Naive thymus-derived CD4-positive, alpha-beta T cell (primary cell): ENCODE results near the gene WFDC5. TPM values are rescaled to one million over a fixed set of nuclear protein-coding genes. Genes with fewer than 3 reads are reported as not detected.

Experiments
- ATAC-seq: fragments of 150-1000 bp; cut with Tn5 transposase; 2 replicates; pipeline ENCODE4 v1.10.0; 2021; ENCODE audit warnings: mild to moderate bottlenecking, moderate library complexity
- CTCF ChIA-PET: fragments of 350-600 bp; sonication (Branson Sonifier 250); formaldehyde crosslinking; loops from one replicate; lab custom pipeline; 2021; ENCODE audit warnings: antibody characterized with exemption; lab: Charles Lee
- POLR2A ChIA-PET: fragments of 350-600 bp; sonication (Branson Sonifier 250); formaldehyde crosslinking; loops from one replicate; lab custom pipeline; 2021; ENCODE audit warnings: antibody characterized with exemption, inconsistent platforms; lab: Charles Lee
- DNase-seq, 9 donors: peaks; one replicate each; pipeline versions ENCODE4 v3.0.0 to v3.0.0-alpha.2; 2020 to 2022; ENCODE audit warnings: mixed read lengths in 1 of 9
- H3K27ac ChIP-seq: one replicate; pipeline ENCODE4 v1.7.0; 2013; ENCODE audit warnings: mild to moderate bottlenecking, low read depth, low read length, moderate library complexity
- H3K27me3 ChIP-seq, 2 donors: one replicate each; pipeline ENCODE4 v1.7.0; 2013; ENCODE audit warnings: low read length in 2 of 2, mild to moderate bottlenecking in 2 of 2, moderate library complexity in 2 of 2; ENCODE audit not compliant: control insufficient read depth in 2 of 2, insufficient read depth in 2 of 2
- H3K36me3 ChIP-seq, 3 experiments: 1 replicate in 2 of 3; 2 replicates in 1 of 3; pipeline ENCODE4 v1.7.0; 2013; ENCODE audit warnings: low read length in 3 of 3, mild to moderate bottlenecking in 3 of 3, moderate library complexity in 1 of 3; ENCODE audit not compliant: insufficient read depth in 3 of 3, control insufficient read depth in 2 of 3
- H3K4me1 ChIP-seq, 2 donors: one replicate each; pipeline ENCODE4 v1.7.0; 2013; ENCODE audit warnings: low read length in 2 of 2, mild to moderate bottlenecking in 2 of 2, moderate library complexity in 1 of 2; ENCODE audit not compliant: control insufficient read depth in 2 of 2, insufficient read depth in 2 of 2
- H3K4me3 ChIP-seq: 2 replicates; pipeline ENCODE4 v1.7.0; 2013; ENCODE audit warnings: mild to moderate bottlenecking, low read length
- H3K9me3 ChIP-seq, 3 experiments: 1 replicate in 2 of 3; 2 replicates in 1 of 3; pipeline ENCODE4 v1.7.0; 2013; ENCODE audit warnings: low read length in 3 of 3; ENCODE audit not compliant: control insufficient read depth in 2 of 3
- H3K27ac Mint-ChIP-seq, 9 donors: one replicate each; pipeline ENCODE4 v1.8.0; 2020 to 2022; ENCODE audit warnings: mixed read lengths in 9 of 9, mild to moderate bottlenecking in 8 of 9, moderate library complexity in 5 of 9, inconsistent platforms in 2 of 9
- H3K27me3 Mint-ChIP-seq, 5 donors: one replicate each; pipeline ENCODE4 v1.8.0; 2021 to 2022; ENCODE audit warnings: mixed read lengths in 5 of 5, mild to moderate bottlenecking in 1 of 5
- H3K36me3 Mint-ChIP-seq, 5 donors: one replicate each; pipeline ENCODE4 v1.8.0; 2020 to 2022; ENCODE audit warnings: mixed read lengths in 5 of 5, mild to moderate bottlenecking in 3 of 5, inconsistent platforms in 1 of 5
- H3K4me1 Mint-ChIP-seq, 7 donors: one replicate each; pipeline ENCODE4 v1.8.0; 2020 to 2022; ENCODE audit warnings: mixed read lengths in 7 of 7, mild to moderate bottlenecking in 3 of 7, inconsistent platforms in 1 of 7
- H3K4me3 Mint-ChIP-seq, 10 donors: one replicate each; pipeline ENCODE4 v1.8.0; 2020 to 2022; ENCODE audit warnings: mild to moderate bottlenecking in 10 of 10, mixed read lengths in 10 of 10, moderate library complexity in 6 of 10, inconsistent platforms in 2 of 10
- H3K9me3 Mint-ChIP-seq, 11 donors: one replicate each; pipeline ENCODE4 v1.8.0; 2020 to 2022; ENCODE audit warnings: mixed read lengths in 11 of 11, mild to moderate bottlenecking in 4 of 11, inconsistent platforms in 1 of 11, moderate library complexity in 1 of 11
- intact Hi-C, 2 donors: fragments of 100-400 bp; cut with micrococcal nuclease; formaldehyde crosslinking; loops; one replicate each; pipeline ENCODE4 v1.15.1; 2023
- polyA plus RNA-seq, 2 donors: library from polyadenylated mRNA; unstranded; fragments of 300-500 nt; fragmentation: Illumina TruSeq; gene quantifications; one replicate each; pipeline ENCODE4 v1.2.3, GENCODE V29; 2021
- total RNA-seq, 6 experiments: library from RNA in 5 of 6; stranded (reverse) in 5 of 6; gene quantifications; 1 replicate in 5 of 6; 2 replicates in 1 of 6; pipeline ENCODE4 v1.2.3 and lab custom pipeline; 2021 to 2026

WFDC5 gene
- total and polyA plus RNA-seq, 7 experiments from 2014 or later: not detected

DNA sequence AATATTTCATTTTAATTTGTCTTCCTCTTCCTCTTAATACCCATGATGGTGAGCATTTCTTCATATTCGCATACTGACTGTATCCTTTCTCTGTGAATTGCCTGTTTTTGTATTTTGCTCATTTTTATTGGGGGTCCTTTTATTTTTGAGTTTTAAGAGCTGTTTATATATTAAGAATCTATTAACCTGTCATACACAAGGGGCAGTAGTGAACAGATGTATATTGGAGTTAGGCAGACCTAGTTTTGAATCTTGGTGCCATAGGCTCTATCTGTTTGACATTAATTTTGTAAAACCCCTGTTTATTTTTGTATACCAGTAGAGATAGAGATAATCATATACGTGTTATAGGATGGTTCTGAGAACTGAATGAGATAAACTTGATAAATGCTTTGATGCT, 3.1 kb upstream of the WFDC5 start:
- ChIA-PET POLR2A (no interaction called here), CTCF (interaction anchor here (0.6 kb wide), 1 partner anchor 1453 kb away, joined by 3 read pairs; no protein-coding TSS in a partner anchor)
- ATAC-seq (no peak), DNase-seq (no peak)
- Histone ChIP-seq H3K4me1 (no peaks in the 10 kb centered on the region), H3K27me3 (no peaks in the 10 kb centered on the region), H3K27ac (no peak overlapping the region), H3K4me3 (no peak overlapping the region), H3K9me3 (no peaks in the 10 kb centered on the region), H3K36me3 (no peaks in the 10 kb centered on the region)
- intact Hi-C loops: no loop called here
- peaks cover 0 to 6% (median 4%) of the 10 kb centered on the region in 7 donors for H3K4me1 Mint-ChIP-seq
- no peaks in the 10 kb centered on the region for H3K9me3 Mint-ChIP-seq
- no peak overlapping the region for H3K4me3 Mint-ChIP-seq
- H3K27ac Mint-ChIP-seq: no peak overlapping the region
- H3K36me3 Mint-ChIP-seq: no peaks in the 10 kb centered on the region
- peaks cover 0 to 40% (median 13%) of the 10 kb centered on the region in 5 donors for H3K27me3 Mint-ChIP-seq

DNA sequence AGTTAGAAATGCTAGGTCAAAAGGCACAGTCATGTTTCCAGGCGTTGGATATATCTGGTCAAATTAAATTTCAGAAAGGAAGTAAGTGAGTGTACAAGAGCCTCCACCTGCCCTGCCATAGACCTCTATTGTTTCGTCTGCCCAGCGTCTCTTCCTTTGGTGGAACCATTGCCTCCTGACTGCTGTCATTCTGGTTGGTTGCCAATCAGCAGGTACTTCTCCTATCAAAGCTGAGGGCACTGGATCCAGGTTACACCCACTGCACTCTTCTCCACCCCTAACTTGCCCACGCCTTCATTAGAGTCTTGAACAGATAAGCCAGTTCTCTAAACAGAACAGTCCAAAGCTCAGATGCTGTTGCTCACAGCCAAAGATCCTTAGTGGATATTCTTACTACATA, 2.6 kb upstream of the WFDC5 start:
- no peaks in the 10 kb centered on the region for H3K9me3 ChIP-seq
- no peaks in the 10 kb centered on the region for H3K27me3 ChIP-seq
- H3K9me3 Mint-ChIP-seq: no peaks in the 10 kb centered on the region
- no peak for ATAC-seq
- no peak overlapping the region for H3K4me3 ChIP-seq
- no peak overlapping the region for H3K27ac ChIP-seq
- DNase-seq: no peak
- H3K36me3 Mint-ChIP-seq: no peaks in the 10 kb centered on the region
- intact Hi-C loops: no loop called here
- peaks cover 0 to 6% (median 4%) of the 10 kb centered on the region in 7 donors for H3K4me1 Mint-ChIP-seq
- CTCF ChIA-PET: interaction anchor here (0.6 kb wide), 1 partner anchor 1453 kb away, joined by 3 read pairs; no protein-coding TSS in a partner anchor
- H3K36me3 ChIP-seq: no peaks in the 10 kb centered on the region
- no peak overlapping the region for H3K4me3 Mint-ChIP-seq
- POLR2A ChIA-PET: no interaction called here
- H3K27me3 Mint-ChIP-seq: peaks cover 0 to 38% (median 13%) of the 10 kb centered on the region in 5 donors
- no peak overlapping the region for H3K27ac Mint-ChIP-seq
- H3K4me1 ChIP-seq: no peaks in the 10 kb centered on the region

DNA sequence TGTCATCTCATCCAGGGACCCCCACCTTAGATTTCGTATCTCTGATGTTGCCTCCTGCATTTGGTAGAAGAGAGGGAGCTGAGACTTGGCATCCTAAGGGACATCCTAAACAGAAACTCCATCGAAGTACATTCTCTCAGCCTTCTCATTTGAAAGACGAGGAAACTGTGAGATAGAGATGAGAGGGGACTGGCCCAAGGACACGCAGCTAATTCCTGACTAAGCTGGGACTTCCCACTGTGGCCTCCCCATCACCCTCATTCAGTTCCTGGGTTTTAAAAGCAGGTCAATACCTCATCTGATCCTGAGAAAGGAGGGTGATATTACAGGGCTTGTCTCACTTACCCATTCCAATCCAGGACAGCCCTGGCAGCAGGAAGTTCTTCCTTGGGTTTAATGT, 855 bp upstream of the WFDC5 start:
- H3K27me3 Mint-ChIP-seq: peaks cover 0 to 28% (median 13%) of the 10 kb centered on the region in 5 donors
- H3K9me3 ChIP-seq: no peaks in the 10 kb centered on the region
- H3K4me1 ChIP-seq: no peaks in the 10 kb centered on the region
- no peak overlapping the region for H3K27ac Mint-ChIP-seq
- ATAC-seq (no peak), DNase-seq (no peak)
- no peak overlapping the region for H3K27ac ChIP-seq
- POLR2A ChIA-PET: no interaction called here
- H3K27me3 ChIP-seq: no peaks in the 10 kb centered on the region
- no peak overlapping the region for H3K4me3 ChIP-seq
- no peak overlapping the region for H3K4me3 Mint-ChIP-seq
- intact Hi-C loops: no loop called here
- no peaks in the 10 kb centered on the region for H3K36me3 ChIP-seq
- no peaks in the 10 kb centered on the region for H3K9me3 Mint-ChIP-seq
- no peaks in the 10 kb centered on the region for H3K36me3 Mint-ChIP-seq
- H3K4me1 Mint-ChIP-seq: peaks cover 0 to 6% (median 4%) of the 10 kb centered on the region in 7 donors
- CTCF ChIA-PET: no interaction called here

DNA sequence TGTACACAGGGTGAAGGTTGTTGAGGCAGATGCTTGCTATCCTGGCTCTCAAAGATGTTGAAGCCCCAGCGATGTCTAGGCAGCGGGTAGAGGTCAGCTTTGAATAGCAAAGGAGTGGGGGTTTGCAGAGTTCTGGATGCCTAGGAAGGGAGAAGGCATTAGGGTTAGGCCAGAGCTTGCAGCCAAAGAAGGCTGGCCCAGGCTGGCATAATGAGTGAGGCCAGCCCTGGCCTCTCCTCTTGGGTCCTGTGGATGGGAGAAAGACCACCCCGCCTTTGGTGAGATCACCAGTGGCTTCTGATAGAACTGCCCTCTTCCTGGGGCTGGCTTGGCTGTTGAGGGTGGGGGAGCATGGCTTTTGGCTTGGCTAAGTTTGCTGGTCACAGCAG, 406 bp upstream of the WFDC5 start:
- Histone ChIP-seq H3K9me3 (no peaks in the 10 kb centered on the region), H3K4me1 (no peaks in the 10 kb centered on the region), H3K27ac (no peak overlapping the region), H3K36me3 (no peaks in the 10 kb centered on the region), H3K4me3 (no peak overlapping the region), H3K27me3 (no peaks in the 10 kb centered on the region)
- no peak for ATAC-seq
- ChIA-PET POLR2A (no interaction called here), CTCF (no interaction called here)
- no peak overlapping the region for H3K4me3 Mint-ChIP-seq
- H3K27ac Mint-ChIP-seq: no peak overlapping the region
- peaks cover 0 to 6% (median 4%) of the 10 kb centered on the region in 7 donors for H3K4me1 Mint-ChIP-seq
- H3K9me3 Mint-ChIP-seq: no peaks in the 10 kb centered on the region
- intact Hi-C loops: no loop called here
- no peaks in the 10 kb centered on the region for H3K36me3 Mint-ChIP-seq
- DNase-seq: no peak
- peaks cover 0 to 25% (median 10%) of the 10 kb centered on the region in 5 donors for H3K27me3 Mint-ChIP-seq

GRCh38 chr20:45113865-45114264, 1.1 kb downstream of the WFDC5 start:
- ChIA-PET CTCF (interaction anchor here (0.8 kb wide), 1 partner anchor 70 kb away, joined by 3 read pairs; no protein-coding TSS in a partner anchor), POLR2A (no interaction called here)
- H3K27me3 ChIP-seq: no peaks in the 10 kb centered on the region
- H3K36me3 ChIP-seq: no peaks in the 10 kb centered on the region
- intact Hi-C loops: loop anchor here in 1 of 2 donors (5.0 kb wide), 1 partner anchor 427 kb away; no protein-coding TSS in a partner anchor
- Mint-ChIP-seq H3K4me3 (no peak overlapping the region), H3K27ac (no peak overlapping the region), H3K27me3 (peaks cover 0 to 14% (median 9%) of the 10 kb centered on the region in 5 donors), H3K9me3 (no peaks in the 10 kb centered on the region), H3K4me1 (peaks cover 0 to 6% (median 4%) of the 10 kb centered on the region in 7 donors), H3K36me3 (no peaks in the 10 kb centered on the region)
- no peak overlapping the region for H3K4me3 ChIP-seq
- no peaks in the 10 kb centered on the region for H3K4me1 ChIP-seq
- no peak for DNase-seq
- no peaks in the 10 kb centered on the region for H3K9me3 ChIP-seq
- H3K27ac ChIP-seq: no peak overlapping the region
- ATAC-seq: no peak

DNA sequence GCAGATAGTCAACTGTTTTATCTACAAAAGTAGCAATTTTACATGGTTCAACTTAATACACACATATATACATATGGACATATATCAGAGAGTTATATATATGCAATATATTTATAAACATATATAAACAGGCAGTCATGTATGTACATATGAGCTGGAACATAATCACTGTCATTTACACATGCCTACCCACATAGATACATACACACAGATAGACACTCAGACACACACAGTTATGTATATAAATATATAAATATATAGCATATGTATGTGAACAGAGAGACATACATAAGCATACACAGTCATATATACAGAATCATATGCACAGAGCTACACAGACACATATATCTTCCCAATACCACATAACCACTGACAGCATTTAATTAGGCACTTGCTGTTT, 2.2 kb downstream of the WFDC5 start:
- Mint-ChIP-seq H3K4me3 (no peak overlapping the region), H3K9me3 (no peaks in the 10 kb centered on the region), H3K27me3 (peaks cover 0 to 14% (median 5%) of the 10 kb centered on the region in 5 donors), H3K4me1 (peaks cover 0 to 6% (median 4%) of the 10 kb centered on the region in 7 donors), H3K27ac (no peak overlapping the region), H3K36me3 (no peaks in the 10 kb centered on the region)
- ATAC-seq (no peak), DNase-seq (no peak)
- ChIA-PET CTCF (interaction anchor here (0.8 kb wide), 1 partner anchor 69 kb away, joined by 3 read pairs; no protein-coding TSS in a partner anchor), POLR2A (no interaction called here)
- H3K27me3 ChIP-seq: no peaks in the 10 kb centered on the region
- H3K4me1 ChIP-seq: no peaks in the 10 kb centered on the region
- no peaks in the 10 kb centered on the region for H3K9me3 ChIP-seq
- no peak overlapping the region for H3K4me3 ChIP-seq
- H3K36me3 ChIP-seq: no peaks in the 10 kb centered on the region
- intact Hi-C loops: loop anchor here in 1 of 2 donors (1.0 to 5.0 kb wide), 2 partner anchors 101 to 425 kb away; no protein-coding TSS in a partner anchor
- no peak overlapping the region for H3K27ac ChIP-seq
